Measurements from ENCODE around the gene SFMBT1. TPM values are rescaled to one million over a fixed set of nuclear protein-coding genes. Genes with fewer than 3 reads are reported as not detected.

Gene SFMBT1
- total RNA-seq, 2 donors from 2014 or later: 12.7 to 16.4 TPM

DNA sequence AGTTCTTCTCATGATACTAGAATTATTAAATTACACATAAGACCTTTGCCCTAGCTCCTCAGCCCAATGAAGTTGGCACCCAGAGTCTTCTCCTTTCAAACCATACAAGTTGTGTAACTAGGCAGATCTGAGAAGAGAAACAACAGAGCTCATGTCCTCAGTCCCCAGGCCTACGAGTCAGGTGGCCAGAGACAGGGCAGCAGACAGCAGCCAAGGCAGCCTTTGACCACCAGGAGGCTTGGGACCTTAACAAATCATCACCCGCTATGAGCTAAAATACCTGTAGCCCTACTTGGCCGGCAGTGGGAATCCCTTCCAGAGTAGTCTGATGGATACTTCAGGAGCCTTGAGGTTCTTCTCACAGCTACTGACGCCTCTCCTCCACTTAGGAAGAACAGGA is 166.8 kb downstream of the SFMBT1 start:
- DNase-seq: no peak
- intact Hi-C loops (cut with DNase I): no loop called here

DNA sequence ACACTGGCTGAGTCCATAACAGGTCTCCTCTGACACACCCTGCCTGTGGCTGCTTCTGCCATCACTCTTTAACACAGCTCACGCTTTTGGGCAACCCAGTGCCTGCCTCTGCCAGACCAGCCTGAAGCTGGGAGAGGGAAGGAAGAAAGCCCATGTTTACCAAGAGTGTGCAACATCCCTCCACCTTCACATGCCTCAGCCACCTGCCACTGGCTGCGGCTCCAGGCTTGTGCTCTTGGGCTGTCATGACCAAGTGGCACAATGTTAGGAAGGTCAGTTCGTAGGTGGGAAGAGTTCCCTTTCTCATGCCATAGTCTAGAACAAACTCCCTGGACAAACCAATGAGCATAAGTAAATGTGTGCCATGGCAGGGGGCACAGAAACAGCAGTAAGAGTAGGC is 168.8 kb downstream of the SFMBT1 start:
- intact Hi-C loops (cut with DNase I): no loop called here
- DNase-seq: no peak
- no peak for ATAC-seq

More for the DNA sequence above, 166.8 kb downstream of the SFMBT1 start:
- ATAC-seq: peak in 1 of 2 donors; percentile 44

DNA sequence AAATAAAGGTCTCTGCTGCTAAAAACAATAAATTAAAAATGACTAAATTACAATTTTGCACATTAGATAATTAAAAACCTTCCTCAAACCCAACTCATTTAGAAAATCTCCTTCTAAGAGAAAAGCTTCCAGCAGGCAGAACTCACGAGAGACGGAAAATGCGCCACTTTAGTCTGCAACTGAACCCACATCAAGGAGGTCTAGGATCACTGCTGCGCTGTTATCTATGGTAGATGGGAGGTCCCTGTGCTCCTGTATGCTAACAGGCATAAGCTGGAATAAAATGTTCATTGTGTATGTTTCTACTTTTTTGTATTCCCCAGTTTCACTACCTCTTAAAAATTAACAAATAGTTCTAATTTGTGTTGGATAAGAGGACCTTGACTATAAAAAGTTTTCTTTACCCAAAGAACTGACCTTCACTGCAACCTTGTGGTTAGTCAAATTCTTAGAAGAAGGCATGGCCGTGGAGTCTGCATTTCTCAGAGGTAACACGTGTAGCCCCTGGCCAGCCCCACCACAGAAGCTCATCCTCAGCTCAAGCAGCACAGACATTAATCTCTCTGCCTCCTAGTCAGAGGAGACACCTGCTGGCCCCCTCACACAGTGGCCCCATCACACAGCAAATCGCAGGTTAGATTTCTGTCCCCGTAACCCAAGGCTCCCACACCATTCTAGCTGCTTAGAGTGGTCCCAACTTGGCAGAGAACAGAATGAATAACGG is 170.8 kb downstream of the SFMBT1 start:
- ATAC-seq (no peak), DNase-seq (no peak)
- intact Hi-C loops (cut with DNase I): no loop called here

DNA sequence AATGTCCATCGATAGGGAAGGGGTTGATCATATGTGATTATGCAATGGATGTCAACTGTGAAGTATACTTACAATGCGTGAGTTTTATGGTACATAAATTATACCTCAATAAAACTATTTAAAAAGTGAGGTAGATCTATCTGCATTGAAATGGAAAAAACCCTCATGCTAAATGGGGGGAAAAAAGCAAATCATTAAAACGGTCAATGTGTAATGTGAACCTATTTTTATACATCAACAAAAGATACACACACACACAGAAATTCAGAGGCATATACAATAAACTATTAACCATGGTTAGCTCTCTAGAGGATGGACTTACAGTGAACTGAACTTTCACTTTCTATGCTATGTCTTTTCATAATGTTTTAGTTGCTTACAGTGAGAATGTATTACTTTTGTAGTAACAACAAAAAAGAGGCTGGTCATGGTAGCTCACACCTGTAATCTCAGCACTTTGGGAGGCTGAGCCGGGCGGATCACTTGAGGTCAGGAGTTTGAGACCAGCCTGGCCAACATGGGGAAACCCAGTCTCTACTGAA is 171.6 kb downstream of the SFMBT1 start:
- DNase-seq (no peak), ATAC-seq (no peak)
- intact Hi-C loops (cut with DNase I): no loop called here

DNA sequence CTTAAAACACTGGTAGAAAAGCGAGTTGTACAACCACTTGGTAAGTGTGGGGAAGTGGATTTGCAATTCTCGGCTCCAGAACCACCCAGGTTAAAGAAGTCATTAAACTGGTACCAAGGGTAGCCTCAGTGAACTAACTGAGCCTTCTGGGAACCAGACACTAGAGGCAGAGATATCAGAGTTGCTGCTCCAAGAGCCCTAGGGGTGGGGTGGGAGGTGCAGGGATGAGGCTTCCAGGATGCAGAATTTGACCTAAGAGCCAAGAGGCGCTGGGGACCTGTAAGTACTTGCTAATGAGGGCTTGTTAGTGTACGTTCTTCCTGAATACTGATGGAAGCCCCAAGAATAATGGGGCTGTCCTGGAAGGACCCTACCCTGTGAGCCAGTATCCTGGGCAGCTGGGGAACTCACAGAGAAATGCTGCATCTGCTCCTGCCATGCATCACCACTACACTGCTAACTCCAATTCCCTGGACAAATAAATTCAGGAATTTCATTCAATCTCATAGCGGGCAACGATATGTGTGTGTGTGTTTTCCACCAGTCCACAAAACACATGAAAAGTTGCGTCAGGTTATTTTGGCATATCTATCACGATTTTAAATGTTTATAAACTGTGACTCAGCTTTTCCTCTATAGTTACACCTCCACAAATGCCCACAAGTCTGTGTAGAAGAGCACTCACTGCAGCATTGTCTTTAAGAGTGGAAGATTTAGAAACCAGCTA is 172.3 kb downstream of the SFMBT1 start:
- no peak for DNase-seq
- ATAC-seq: no peak
- intact Hi-C loops (cut with DNase I): no loop called here

DNA sequence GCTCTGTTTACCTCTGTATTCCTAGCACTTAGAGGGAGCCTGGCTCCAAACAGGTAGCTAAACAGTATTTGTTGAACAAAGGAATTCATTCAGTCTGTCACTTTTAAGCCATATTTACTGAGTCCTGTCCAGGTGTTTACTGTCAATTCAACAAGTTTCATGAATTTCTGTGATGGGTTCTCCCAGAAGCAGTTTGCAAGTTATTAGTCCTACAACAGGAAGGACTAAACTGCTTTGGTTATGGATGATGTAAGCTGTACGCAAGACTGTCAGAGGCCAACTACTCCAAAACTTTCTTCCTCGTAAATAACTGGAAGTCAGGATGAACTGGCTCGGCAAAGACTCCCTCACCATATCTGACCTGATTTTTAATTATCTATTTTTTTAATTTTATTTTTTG is 173.6 kb downstream of the SFMBT1 start:
- no peak for DNase-seq
- intact Hi-C loops (cut with DNase I): no loop called here
- no peak for ATAC-seq

DNA sequence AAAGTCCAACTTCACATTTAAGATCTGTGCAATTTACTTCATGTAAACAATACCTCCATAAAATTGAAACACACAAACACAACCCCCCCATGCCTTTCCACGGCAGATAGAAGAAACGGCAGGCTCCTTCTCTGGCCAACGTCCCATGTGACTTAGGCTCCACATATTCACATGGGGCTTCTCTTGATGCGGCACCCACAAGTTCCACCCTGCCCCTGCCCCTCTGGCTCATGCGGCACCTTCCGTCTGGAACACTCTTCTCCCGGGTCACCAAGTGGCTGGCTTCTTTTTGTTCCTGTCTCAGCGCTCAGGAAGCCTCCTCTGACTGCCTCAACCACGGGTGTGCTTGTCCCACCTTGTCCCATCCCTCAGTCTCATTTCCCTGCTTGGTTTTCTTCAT is 174.1 kb downstream of the SFMBT1 start:
- intact Hi-C loops (cut with DNase I): no loop called here
- no peak for ATAC-seq
- DNase-seq: no peak

DNA sequence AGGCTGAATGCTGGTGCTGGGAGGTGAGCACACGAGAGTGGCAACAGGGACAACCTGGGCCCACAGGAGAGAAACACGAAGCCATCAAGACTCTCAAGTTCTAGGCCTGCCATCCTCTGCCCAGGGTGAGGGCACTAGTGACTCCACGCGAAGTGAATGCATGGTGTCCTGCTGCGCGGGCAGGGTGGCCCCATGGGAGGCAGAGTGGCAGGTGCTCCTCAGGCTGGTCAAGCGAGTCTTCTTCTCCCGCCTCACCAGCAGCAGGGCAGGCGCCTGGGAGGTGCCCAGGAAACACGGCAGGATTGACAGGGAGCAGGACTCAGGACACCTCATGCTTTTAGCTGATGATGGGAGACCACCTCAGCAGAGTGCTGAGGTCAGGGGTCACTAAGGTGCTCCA is 175.4 kb downstream of the SFMBT1 start:
- ATAC-seq: no peak
- DNase-seq: no peak
- intact Hi-C loops (cut with DNase I): no loop called here

DNA sequence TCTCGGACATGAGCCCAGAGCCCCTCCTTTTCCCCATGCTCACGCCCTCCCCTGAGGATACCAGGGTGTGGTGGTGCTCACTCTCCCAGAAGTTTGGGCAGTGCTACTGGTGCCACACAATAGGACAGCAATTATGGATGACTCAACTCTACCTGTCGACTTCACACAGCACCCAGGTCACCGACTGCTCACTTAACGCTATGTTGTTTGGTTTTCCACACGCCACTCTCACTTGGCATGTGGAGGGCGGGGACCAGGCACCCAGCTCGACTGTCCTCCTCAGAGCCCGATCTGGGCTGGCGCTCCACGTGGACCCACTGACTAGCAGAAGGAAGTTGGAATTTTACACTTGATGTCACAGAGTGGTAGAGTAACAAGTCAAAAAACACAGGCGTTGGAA is 179.4 kb downstream of the SFMBT1 start:
- intact Hi-C loops (cut with DNase I): no loop called here
- ATAC-seq (no peak), DNase-seq (no peak)

DNA sequence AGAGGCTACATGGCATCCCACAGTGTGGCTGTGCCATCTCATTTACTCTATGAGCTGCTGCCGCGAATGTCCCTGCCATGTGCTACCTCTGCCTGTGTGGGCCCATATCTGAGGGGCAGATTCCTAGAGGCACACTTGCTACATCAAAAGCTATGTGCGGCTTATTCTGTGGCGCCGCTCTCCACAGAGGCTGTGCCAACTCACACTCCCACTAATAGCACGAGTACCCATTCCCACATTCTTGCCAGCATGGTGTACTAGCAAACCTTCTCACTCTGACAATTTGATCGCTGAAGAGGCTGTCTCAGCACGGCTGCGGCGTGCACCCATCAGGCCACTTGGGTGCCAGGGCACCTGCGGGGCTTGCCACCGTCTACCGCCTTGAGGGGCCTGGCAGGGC is 179.9 kb downstream of the SFMBT1 start:
- ATAC-seq (no peak), DNase-seq (no peak)
- intact Hi-C loops (cut with DNase I): no loop called here

DNA sequence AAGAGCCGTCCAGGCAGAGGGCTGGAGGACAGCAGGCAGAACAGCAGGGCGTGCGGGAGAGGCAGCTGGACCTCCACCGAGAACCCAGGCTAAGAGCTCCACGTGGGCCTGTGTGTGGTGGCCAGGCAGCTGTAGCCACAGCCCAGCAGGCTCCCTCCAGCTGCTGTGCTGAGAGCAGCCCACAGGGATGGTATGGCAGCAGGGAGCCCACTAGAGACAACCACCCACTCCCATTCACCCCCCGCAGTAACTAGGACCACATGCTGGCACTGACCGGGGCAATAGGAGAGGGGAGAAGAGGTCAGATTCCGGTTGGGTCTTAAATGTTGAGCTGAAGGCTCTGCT is 185.5 kb downstream of the SFMBT1 start:
- DNase-seq: no peak
- no peak for ATAC-seq
- intact Hi-C loops (cut with DNase I): no loop called here

DNA sequence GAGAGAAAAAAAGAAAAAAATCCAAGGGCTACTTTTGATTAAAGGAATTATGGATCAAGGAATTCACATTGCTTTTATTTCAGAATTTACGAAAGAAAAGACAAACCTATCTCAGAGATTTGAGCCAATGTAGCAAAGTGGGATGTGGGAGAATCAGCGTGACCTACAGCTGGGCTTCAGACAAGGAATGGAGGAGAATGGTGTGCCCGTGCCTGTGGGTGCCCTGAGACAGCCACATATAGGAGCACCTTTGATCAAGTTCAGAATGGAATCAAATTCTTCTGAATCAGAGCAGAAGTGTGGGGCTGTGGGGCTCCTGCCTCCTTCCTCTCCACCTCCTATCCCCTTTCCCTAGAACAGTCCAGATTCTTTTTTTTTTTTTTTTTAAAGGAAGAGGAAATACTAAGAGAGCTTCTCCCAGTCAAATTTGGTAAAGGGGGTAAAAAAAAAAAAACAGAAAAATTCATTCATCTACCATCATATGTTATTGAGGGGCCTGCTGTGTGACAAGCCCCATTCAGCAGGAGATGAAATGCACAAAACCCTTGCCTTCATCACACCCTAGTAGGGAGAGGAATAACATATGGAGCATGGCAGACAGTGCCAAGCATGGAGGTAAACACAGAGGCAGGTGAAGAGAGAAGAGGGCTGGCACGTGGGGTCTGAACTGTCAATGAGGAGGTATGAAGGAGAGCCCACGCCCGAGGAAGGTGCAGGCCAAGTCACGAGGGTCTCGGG is 186.0 kb downstream of the SFMBT1 start:
- DNase-seq: no peak
- intact Hi-C loops (cut with DNase I): no loop called here

DNA sequence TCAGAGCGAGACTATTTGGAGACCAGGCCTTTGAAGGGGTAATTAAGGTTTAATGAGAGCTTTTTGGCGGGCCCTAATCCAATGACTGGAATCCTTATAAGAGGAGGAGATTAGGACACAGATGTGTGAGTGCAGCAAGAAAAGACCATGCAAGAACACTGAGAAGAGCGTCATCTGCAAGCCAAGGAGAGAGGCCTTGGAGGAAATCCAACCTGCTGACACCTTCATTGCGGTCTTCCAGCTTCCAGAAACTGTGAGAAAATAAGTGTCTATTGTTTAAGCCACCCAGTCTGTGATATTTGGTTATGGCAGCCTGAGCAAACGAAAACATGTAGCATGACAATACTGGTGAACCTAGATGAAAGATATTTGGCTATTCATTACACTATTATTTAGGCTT is 188.0 kb downstream of the SFMBT1 start:
- DNase-seq (no peak), ATAC-seq (no peak)
- intact Hi-C loops (cut with DNase I): no loop called here

More for the DNA sequence above, 186.0 kb downstream of the SFMBT1 start:
- no peak for ATAC-seq

DNA sequence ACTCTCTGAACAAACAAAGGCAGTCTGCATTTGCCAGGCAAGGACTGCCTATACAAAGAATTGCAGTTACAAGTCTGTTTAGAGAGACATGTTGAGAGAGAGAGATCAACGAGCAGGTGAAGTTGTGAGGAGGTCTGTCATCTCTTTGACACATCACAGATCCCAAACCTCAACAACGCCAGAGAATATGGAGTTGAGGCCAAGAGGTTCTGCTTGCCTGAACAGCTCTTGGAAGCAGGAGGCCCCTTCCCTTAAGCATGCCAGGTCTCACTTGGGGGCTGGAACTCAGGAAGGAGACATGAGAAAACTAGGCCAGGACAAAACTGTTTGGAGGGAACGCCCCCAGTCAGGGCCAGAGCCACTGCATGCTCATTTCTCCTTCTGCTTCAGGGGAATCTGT is 188.7 kb downstream of the SFMBT1 start:
- ATAC-seq: no peak
- DNase-seq: no peak
- intact Hi-C loops (cut with DNase I): no loop called here

DNA sequence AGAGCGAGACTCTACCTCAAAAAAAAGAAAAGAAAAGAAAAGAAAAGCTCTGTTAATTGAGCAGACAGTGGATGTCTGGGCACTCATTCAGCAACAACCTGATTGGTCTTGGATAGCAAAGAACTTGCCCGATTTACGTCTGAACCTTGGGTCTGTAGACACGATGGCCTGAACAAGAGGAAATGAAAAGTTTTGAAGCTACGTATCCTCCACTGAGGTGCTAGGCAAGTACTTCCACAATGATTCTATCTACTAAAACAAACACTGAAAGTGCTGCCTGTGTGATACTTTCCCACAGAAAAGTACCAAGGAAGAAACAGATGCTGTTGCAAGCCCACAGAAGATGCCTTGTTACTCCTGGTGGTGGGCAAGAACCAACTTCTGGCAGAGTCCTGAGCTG is 189.2 kb downstream of the SFMBT1 start:
- ATAC-seq: no peak
- intact Hi-C loops (cut with DNase I): no loop called here

DNA sequence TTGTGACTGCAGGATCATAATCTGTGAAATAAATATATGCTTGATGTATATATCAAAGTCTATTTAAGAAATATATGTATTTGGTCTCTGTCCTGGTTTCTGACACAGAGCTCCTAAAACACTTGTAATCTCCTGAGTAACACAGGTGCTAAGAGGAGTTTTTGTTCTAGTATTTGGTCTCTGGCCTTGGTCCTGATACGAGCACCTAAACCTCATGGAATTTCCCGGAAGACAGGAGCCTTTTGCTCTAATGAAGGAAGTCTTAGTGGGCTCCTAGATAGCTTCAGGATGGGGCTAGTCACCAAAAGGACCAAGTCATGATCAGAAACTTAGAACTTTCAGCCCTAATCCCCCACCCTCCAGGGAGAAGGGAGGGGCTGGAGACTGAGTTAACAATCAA is 191.9 kb downstream of the SFMBT1 start:
- intact Hi-C loops (cut with DNase I): no loop called here
- no peak for DNase-seq
- ATAC-seq: no peak

More for the DNA sequence above, 189.2 kb downstream of the SFMBT1 start:
- DNase-seq: no peak
